Ureter (tissue), 1 donor: ENCODE data around the gene IQGAP2. TPM values are rescaled to one million over a fixed set of nuclear protein-coding genes. Genes with fewer than 3 reads are reported as not detected.
A peak's percentile ranks its signal among the peaks of the same experiment; 100 is the strongest.
"Not testable (repeated sequence)": the region's sequence is repeated elsewhere in the genome, so short reads cannot be mapped to it uniquely, and the experiment has no call there.

Experiments
- DNase-seq: peaks from one replicate; pipeline ENCODE4 v3.0.0-alpha.2; 2020; ENCODE audit warnings: low spot score
- total RNA-seq: library from RNA; stranded (reverse); gene quantifications from one replicate; pipeline ENCODE4 v1.2.4, GENCODE V29; 2023
- donor health status: DM: yes; HTN: yes; CAD: no.

Gene IQGAP2
- total RNA-seq: 9.7 TPM

- DNase-seq: peak; percentile 66
These were observed at the start of gene IQGAP2 for GRCh38 chr5:76402886-76403765. Gene IQGAP2 (plus strand): TSS chr5:76403285. CDS start chr5:76403546, 261 bp downstream.

GRCh38 chr5:76356887-76357286 is 46.2 kb upstream of the IQGAP2 start:
- no peak for DNase-seq

- DNase-seq: no peak
These were observed 39.5 kb upstream of the IQGAP2 start for GRCh38 chr5:76363352-76364225.

- DNase-seq: no peak
These were observed 38.9 kb upstream of the IQGAP2 start for GRCh38 chr5:76364226-76364589.

GRCh38 chr5:76365561-76365960 is 37.5 kb upstream of the IQGAP2 start:
- DNase-seq: no peak

GRCh38 chr5:76366596-76366995 is 36.5 kb upstream of the IQGAP2 start:
- DNase-seq: no peak

- DNase-seq: no peak
These were observed 35.3 kb upstream of the IQGAP2 start for GRCh38 chr5:76367623-76368371.

- no peak for DNase-seq
These were observed 34.1 kb upstream of the IQGAP2 start for GRCh38 chr5:76368941-76369340.

GRCh38 chr5:76369668-76370067 is 33.4 kb upstream of the IQGAP2 start:
- DNase-seq: not testable (repeated sequence)

- DNase-seq: no peak
These were observed 31.1 kb upstream of the IQGAP2 start for GRCh38 chr5:76371960-76372322.

- no peak for DNase-seq
These were observed 30.6 kb upstream of the IQGAP2 start for GRCh38 chr5:76372323-76373054.

GRCh38 chr5:76376148-76376865 is 26.8 kb upstream of the IQGAP2 start:
- no peak for DNase-seq

- DNase-seq: no peak
These were observed 26.2 kb upstream of the IQGAP2 start for GRCh38 chr5:76376866-76377230.

GRCh38 chr5:76378355-76378754 is 24.7 kb upstream of the IQGAP2 start:
- DNase-seq: no peak

- no peak for DNase-seq
These were observed 23.8 kb upstream of the IQGAP2 start for GRCh38 chr5:76379316-76379715.

GRCh38 chr5:76379855-76380254 is 23.2 kb upstream of the IQGAP2 start:
- DNase-seq: no peak

- no peak for DNase-seq
These were observed 22.6 kb upstream of the IQGAP2 start for GRCh38 chr5:76380346-76381066.

- no peak for DNase-seq
These were observed 19.8 kb upstream of the IQGAP2 start for GRCh38 chr5:76383126-76383832.

GRCh38 chr5:76384189-76384588 is 18.9 kb upstream of the IQGAP2 start:
- DNase-seq: no peak
